SK-N-SH treated with all-trans-retinoic acid at 6 μM for 48 hours (cell line): ENCODE data around the gene ZBED5.
"Not testable (repeated sequence)": the region's sequence is repeated elsewhere in the genome, so short reads cannot be mapped to it uniquely, and the experiment has no call there.

Experiments
- RARB ChIP-seq: fragments of 250-450 bp; sonication (Bioruptor Pico); IDR thresholded peaks from 2 replicates; pipeline ENCODE4 v1.8.0; 2021; ENCODE audit warnings: mild to moderate bottlenecking, moderate library complexity
- ZC3H10 ChIP-seq: fragments of 250-450 bp; sonication (Bioruptor Pico); IDR thresholded peaks from 2 replicates; pipeline ENCODE4 v1.5.1; 2021; ENCODE audit warnings: mild to moderate bottlenecking, moderate library complexity

GRCh38 chr11:10836884-10837283 lies 21.0 kb downstream of the ZBED5 start:
- TF ChIP-seq ZC3H10, RARB: not testable (repeated sequence)
